ENCODE results near the gene ABCC8.

- TF ChIP-seq, protein P1, sequence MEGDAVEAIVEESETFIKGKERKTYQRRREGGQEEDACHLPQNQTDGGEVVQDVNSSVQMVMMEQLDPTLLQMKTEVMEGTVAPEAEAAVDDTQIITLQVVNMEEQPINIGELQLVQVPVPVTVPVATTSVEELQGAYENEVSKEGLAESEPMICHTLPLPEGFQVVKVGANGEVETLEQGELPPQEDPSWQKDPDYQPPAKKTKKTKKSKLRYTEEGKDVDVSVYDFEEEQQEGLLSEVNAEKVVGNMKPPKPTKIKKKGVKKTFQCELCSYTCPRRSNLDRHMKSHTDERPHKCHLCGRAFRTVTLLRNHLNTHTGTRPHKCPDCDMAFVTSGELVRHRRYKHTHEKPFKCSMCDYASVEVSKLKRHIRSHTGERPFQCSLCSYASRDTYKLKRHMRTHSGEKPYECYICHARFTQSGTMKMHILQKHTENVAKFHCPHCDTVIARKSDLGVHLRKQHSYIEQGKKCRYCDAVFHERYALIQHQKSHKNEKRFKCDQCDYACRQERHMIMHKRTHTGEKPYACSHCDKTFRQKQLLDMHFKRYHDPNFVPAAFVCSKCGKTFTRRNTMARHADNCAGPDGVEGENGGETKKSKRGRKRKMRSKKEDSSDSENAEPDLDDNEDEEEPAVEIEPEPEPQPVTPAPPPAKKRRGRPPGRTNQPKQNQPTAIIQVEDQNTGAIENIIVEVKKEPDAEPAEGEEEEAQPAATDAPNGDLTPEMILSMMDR (IDR thresholded peaks at IDR 0.05), result no peak
- no peak for TF ChIP-seq EZH2 (IDR thresholded peaks at IDR 0.05; ENCODE audit: borderline replicate concordance, insufficient read depth, low read depth, low read length, poor library complexity, severe bottlenecking)
Measured at GRCh38 chr11:17518366-17518765, 41.7 kb upstream of the ABCC8 start.

All from B cell (primary cell).